ENCODE measurements around the gene KRTAP1-4. TPM values are rescaled to one million over a fixed set of nuclear protein-coding genes. Genes with fewer than 3 reads are reported as not detected.

Gene KRTAP1-4
- total and polyA plus RNA-seq, 2 of the 8 experiments (the other 6 are each of a cell fraction or from before 2014, with no cell fraction given) = not detected

DNA sequence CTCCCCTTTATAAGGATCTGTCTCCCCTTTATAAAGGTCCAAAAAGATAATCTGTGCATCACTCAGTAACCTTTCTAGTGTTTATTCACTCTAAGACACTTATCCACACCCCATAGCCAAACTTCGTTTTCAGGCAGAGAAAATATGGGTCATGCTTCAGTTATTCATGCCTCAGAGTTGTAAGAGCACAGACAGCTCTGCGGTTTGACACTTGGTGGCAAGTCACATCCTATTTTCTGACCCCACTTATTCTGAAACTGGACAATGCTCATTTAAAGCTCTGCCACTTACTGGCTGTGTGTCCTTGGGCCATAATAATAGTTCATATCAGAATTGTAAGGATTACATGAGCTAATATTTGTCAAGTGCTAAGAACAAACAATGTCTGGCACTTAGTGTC, 19.1 kb upstream of the KRTAP1-4 start (continued):
- TF ChIP-seq SIX5 (IDR thresholded peaks at IDR 0.05; ENCODE audit: low read depth, low read length) = no peak
- TF ChIP-seq ATF3 (IDR thresholded peaks at IDR 0.05; ENCODE audit: insufficient read depth, low read depth, low read length) = no peak

All from H1 (cell line).